Activated T-helper 17 cell treated with anti-CD3 and anti-CD28 coated beads, Interleukin-2, amount 50 U/mL, for 72 hours (primary cell): ENCODE data around the gene BAG3. TPM values are rescaled to one million over a fixed set of nuclear protein-coding genes. Genes with fewer than 3 reads are reported as not detected.
"Not testable (repeated sequence)": the region's sequence is repeated elsewhere in the genome, so short reads cannot be mapped to it uniquely, and the experiment has no call there.

Experiments used
- ATAC-seq: fragments of 150-1000 bp; cut with Tn5 transposase; replicated peaks from 2 replicates; pipeline ENCODE4 v1.10.0; 2021; ENCODE audit warnings: mild to moderate bottlenecking, moderate library complexity
- H3K27ac Mint-ChIP-seq: one replicate; pipeline ENCODE4 v1.8.0; 2022; ENCODE audit warnings: mixed read lengths
- H3K27me3 Mint-ChIP-seq: one replicate; pipeline ENCODE4 v1.8.0; 2022; ENCODE audit warnings: mixed read lengths
- H3K36me3 Mint-ChIP-seq: one replicate; pipeline ENCODE4 v1.8.0; 2022; ENCODE audit warnings: low read depth, mild to moderate bottlenecking, mixed read lengths
- H3K4me1 Mint-ChIP-seq: one replicate; pipeline ENCODE4 v1.8.0; 2022; ENCODE audit warnings: mixed read lengths
- H3K4me3 Mint-ChIP-seq: one replicate; pipeline ENCODE4 v1.8.0; 2022; ENCODE audit warnings: mild to moderate bottlenecking, mixed read lengths
- H3K9me3 Mint-ChIP-seq: one replicate; pipeline ENCODE4 v1.8.0; 2022; ENCODE audit warnings: mixed read lengths
- total RNA-seq, 2 donors: library from RNA; stranded (reverse); gene quantifications; one replicate each; pipeline ENCODE4 v1.2.3, GENCODE V29; 2022

Gene BAG3
- total RNA-seq, 2 donors from 2014 or later, result 24.7 to 26.6 TPM

GRCh38 chr10:119707331-119707730, 56.2 kb downstream of the BAG3 start:
- Mint-ChIP-seq H3K4me3 (peak overlapping the region; percentile 89), H3K36me3 (peaks cover 31% of the 10 kb centered on the region), H3K27ac (peak overlapping the region; percentile 90), H3K9me3 (peaks cover 14% of the 10 kb centered on the region), H3K4me1 (peaks cover 52% of the 10 kb centered on the region)
- ATAC-seq, result peak; percentile 42
- H3K27me3 Mint-ChIP-seq, result not testable (repeated sequence)

- H3K36me3 Mint-ChIP-seq, result peaks cover 12% of the 10 kb centered on the region
- H3K27me3 Mint-ChIP-seq, result not testable (repeated sequence)
- peaks cover 10% of the 10 kb centered on the region for H3K9me3 Mint-ChIP-seq
- peak overlapping the region; percentile 50 for H3K27ac Mint-ChIP-seq
- peak overlapping the region; percentile 4 for H3K4me3 Mint-ChIP-seq
- ATAC-seq, result peak; percentile 9
- peaks cover 31% of the 10 kb centered on the region for H3K4me1 Mint-ChIP-seq
These were observed 59.8 kb downstream of the BAG3 start for GRCh38 chr10:119710935-119711334.

- peaks cover 11% of the 10 kb centered on the region for H3K4me1 Mint-ChIP-seq
- no peak overlapping the region for H3K4me3 Mint-ChIP-seq
- H3K27me3 Mint-ChIP-seq, result no peaks in the 10 kb centered on the region
- ATAC-seq, result peak; percentile 29
- H3K36me3 Mint-ChIP-seq, result no peaks in the 10 kb centered on the region
- peak overlapping the region; percentile 18 for H3K27ac Mint-ChIP-seq
- no peaks in the 10 kb centered on the region for H3K9me3 Mint-ChIP-seq
These were observed 62.7 kb downstream of the BAG3 start for GRCh38 chr10:119713744-119714483.

GRCh38 chr10:119714484-119714816, 63.3 kb downstream of the BAG3 start:
- Mint-ChIP-seq H3K27me3 (no peaks in the 10 kb centered on the region), H3K36me3 (no peaks in the 10 kb centered on the region), H3K4me3 (no peak overlapping the region), H3K4me1 (peaks cover 6% of the 10 kb centered on the region), H3K9me3 (no peaks in the 10 kb centered on the region), H3K27ac (no peak overlapping the region)
- no peak for ATAC-seq

DNA sequence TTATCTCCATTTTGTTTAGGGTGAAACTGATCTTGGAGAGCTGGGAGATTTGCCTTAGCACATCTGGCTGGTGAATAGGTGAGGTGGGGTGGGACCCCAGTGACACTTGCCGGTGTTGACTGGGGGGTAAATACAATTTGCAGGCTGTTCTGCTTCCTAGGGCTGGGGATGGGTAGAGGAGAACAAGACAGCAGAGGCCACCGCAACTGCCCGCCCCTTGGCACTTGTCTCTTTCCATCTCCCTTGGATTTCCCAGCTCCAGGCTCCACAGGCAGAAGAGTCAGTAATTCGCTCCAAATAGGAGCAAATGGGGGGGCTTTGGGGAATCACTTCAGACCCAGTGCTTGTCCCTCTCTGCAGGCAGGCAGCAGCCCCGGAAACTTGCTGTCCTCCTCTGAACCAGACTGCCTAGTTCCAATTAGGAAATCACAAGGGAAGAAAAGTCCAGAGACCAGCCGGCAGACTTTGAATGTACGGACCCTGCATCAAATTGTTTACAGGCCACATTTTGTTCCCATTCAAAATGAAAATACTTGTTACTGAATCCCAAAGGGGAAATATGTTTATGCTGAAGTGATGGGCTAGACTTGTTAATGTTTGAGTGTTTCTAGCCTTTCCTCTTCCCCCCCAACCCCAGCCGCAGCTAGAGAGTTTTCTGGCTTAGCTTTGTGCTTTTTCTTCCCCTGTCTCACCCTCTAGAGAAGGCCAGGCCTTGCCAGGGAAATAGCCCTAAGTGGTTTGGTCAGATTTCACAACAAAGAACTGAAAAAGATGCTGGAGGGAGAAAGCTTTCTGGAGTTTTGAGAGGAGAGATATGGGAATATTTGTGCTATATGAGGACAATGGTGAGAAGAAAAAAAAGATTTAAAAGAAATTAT, 64.7 kb downstream of the BAG3 start:
- Mint-ChIP-seq H3K27me3 (no peaks in the 10 kb centered on the region), H3K4me1 (no peaks in the 10 kb centered on the region), H3K4me3 (no peak overlapping the region), H3K27ac (no peak overlapping the region), H3K9me3 (no peaks in the 10 kb centered on the region), H3K36me3 (no peaks in the 10 kb centered on the region)
- ATAC-seq, result no peak

GRCh38 chr10:119723161-119723560, 72.0 kb downstream of the BAG3 start:
- peaks cover 6% of the 10 kb centered on the region for H3K36me3 Mint-ChIP-seq
- no peaks in the 10 kb centered on the region for H3K27me3 Mint-ChIP-seq
- H3K4me3 Mint-ChIP-seq, result no peak overlapping the region
- H3K4me1 Mint-ChIP-seq, result peaks cover 22% of the 10 kb centered on the region
- no peak for ATAC-seq
- H3K9me3 Mint-ChIP-seq, result no peaks in the 10 kb centered on the region
- no peak overlapping the region for H3K27ac Mint-ChIP-seq

DNA sequence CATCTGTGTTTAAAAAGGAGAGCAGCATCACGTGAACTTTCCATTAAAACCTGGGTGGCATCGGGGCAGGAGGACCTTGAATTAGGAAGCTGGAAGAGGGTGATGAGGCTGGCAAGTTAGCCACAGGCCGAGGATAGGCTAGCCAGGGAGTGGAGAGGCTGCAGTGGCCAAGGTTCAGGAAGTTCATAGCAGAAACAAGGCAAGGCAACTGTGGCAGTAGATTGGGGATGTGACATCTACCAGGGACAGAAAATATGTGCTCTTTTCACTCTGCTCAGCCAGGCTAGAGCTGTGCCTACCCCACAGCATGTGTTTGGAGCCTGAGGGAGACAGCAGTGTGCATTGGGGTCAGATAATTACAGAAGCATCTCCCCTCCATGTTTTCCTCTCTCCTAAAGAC, 72.4 kb downstream of the BAG3 start:
- no peak for ATAC-seq
- Mint-ChIP-seq H3K27ac (no peak overlapping the region), H3K36me3 (peaks cover 6% of the 10 kb centered on the region), H3K4me3 (no peak overlapping the region), H3K27me3 (no peaks in the 10 kb centered on the region), H3K9me3 (no peaks in the 10 kb centered on the region), H3K4me1 (peaks cover 27% of the 10 kb centered on the region)

- peak; percentile 1 for ATAC-seq
- H3K27ac Mint-ChIP-seq, result peak overlapping the region; percentile 39
These were observed 73.7 kb downstream of the BAG3 start for GRCh38 chr10:119724593-119725516.

GRCh38 chr10:119725517-119725827, 74.3 kb downstream of the BAG3 start:
- Mint-ChIP-seq H3K27ac (peak overlapping the region; percentile 39), H3K36me3 (peaks cover 16% of the 10 kb centered on the region), H3K27me3 (no peaks in the 10 kb centered on the region), H3K4me1 (peaks cover 31% of the 10 kb centered on the region), H3K9me3 (no peaks in the 10 kb centered on the region), H3K4me3 (peak overlapping the region; percentile 73)
- ATAC-seq, result no peak

More at GRCh38 chr10:119724593-119725516, 73.7 kb downstream of the BAG3 start:
- peaks cover 10% of the 10 kb centered on the region for H3K36me3 Mint-ChIP-seq
- H3K4me3 Mint-ChIP-seq, result peak overlapping the region; percentile 73
- no peaks in the 10 kb centered on the region for H3K27me3 Mint-ChIP-seq
- H3K9me3 Mint-ChIP-seq, result no peaks in the 10 kb centered on the region
- peaks cover 31% of the 10 kb centered on the region for H3K4me1 Mint-ChIP-seq

DNA sequence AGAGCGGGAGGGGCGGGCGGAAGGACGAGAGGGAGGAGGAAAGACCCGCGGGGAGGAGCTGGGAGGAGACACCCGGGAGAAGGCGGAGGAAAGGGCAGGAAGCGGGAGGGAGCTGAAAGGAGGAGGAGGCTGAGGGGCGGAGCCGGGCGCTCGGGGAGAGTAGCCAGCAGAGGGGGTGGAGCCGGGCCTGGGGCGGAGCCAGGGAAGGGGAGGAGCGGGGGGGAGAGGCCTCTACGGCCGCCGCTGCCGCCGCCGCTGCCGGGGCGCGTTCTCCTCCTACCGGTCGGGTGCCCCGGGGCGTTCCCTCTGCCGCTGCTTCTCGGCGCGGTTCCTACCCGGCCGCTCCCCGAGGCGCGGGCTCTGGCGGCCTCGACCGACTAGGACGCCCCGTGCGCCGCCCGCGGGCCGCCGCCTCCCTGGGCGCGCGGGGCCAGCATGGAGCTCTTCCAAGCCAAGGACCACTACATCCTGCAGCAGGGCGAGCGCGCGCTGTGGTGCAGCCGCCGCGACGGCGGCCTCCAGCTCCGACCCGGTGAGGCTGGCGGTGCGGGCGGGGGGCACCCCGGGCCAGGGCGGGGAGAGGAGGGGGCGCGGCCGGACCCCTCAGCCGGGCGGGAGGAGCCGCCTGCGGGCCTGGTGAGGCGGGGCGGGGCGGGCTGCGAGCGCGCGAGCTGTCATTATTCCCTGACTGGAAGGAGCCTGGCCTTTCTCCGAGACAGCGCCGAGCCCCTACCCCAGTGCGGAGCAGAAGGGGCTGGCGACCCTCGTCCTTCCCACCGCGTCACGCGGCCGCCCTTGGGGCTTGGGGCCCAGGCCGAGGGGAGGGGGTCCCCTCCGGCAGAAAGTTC, 74.9 kb downstream of the BAG3 start, which contains the start of gene INPP5F:
Gene INPP5F (plus strand): TSS at position 223 of the 848 bp plus-strand sequence. CDS start 213 bp downstream, at position 436.
- Mint-ChIP-seq H3K27ac (peak within 1 kb of the TSS; percentile 80), H3K36me3 (peaks cover 22% of the 10 kb centered on the region), H3K4me3 (peak within 1 kb of the TSS; percentile 94), H3K27me3 (no peaks in the 10 kb centered on the region), H3K4me1 (peaks cover 31% of the 10 kb centered on the region), H3K9me3 (no peaks in the 10 kb centered on the region)
- peak; percentile 93 for ATAC-seq

- Mint-ChIP-seq H3K27me3 (no peaks in the 10 kb centered on the region), H3K36me3 (peaks cover 29% of the 10 kb centered on the region), H3K27ac (peak overlapping the region; percentile 80), H3K4me3 (peak overlapping the region; percentile 94), H3K9me3 (no peaks in the 10 kb centered on the region), H3K4me1 (peaks cover 31% of the 10 kb centered on the region)
- ATAC-seq, result no peak
These were observed 75.6 kb downstream of the BAG3 start for GRCh38 chr10:119726676-119727261.
